Measurements from ENCODE around the gene TCF20. TPM values are rescaled to one million over a fixed set of nuclear protein-coding genes. Genes with fewer than 3 reads are reported as not detected.

Gene TCF20
- polyA plus RNA-seq, 1 donor: 8.9 TPM

DNA sequence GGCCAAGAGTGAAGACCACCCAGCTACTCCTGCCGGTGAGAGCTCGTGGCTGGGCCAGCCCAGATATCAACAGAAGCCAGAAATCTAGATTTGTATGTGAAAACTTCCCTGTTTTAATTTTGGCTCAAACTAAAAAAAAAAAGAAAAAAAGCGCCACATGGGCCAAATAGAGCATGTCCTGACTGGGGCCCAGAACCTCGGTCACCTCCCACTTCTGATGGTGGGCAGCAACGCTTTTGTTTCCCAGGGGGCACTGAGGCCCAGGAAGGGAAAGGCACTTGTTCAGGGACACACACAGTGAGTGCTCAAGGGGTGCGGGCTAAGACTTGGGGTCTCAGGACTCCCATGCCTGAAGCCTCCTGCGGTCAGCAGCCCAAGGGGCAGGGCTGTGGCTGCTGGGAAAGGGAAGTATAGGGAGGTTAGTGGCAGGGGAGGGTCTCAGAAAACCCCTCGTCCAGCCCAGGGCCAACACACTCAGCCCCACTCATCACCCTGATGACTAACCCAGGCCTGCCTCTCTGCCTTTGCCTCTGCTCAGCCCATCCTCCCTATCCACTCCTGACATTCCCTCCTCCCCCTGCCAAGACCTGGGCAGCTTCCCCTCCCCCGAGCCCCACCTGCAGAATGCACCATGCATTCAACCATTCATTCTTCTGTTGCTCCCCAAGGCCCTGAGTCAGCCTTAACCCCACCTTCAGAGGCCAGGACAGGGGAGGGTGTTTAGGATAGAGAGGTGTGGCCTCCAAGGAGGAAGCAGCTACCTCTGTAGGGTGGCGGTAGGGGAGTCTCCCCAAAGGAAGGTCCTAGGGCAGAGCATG is 30.0 kb upstream of the TCF20 start:
- no peak for DNase-seq (ENCODE audit: low read depth)

DNA sequence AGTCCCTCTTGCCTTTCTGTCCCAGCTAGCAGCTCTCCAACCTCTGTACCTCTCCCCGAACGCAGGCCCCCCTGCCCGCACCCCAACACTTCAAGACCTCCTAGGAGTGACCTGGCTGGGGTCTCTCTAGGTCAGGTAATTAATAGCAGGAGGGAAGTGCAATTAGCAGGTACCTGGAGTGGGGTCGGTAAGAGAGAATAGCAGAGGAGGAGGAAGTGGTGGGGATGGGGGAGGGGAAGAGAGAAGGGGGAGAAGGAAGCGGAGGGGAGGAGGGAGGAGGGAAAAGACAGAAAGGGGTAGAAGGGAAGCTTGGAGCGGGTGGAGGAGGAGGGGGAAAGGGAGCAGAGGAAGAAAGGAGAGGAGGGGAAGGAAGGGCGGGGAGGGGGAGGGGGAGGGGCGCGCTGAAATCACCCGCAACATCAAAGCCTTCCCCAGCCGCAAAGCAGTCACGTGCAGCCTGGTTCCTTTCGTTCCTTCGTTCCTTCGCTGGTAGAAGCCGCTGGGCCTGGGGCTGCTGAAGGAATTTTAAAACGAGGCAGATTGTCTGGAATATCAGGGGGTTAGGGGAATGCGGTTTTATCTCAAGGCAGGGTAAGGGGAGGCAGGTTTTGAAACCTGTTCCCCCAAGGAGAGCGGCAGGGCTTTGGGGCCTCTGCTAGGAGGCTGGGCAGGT is 29.3 kb upstream of the TCF20 start:
- no peak for DNase-seq (ENCODE audit: low read depth)

DNA sequence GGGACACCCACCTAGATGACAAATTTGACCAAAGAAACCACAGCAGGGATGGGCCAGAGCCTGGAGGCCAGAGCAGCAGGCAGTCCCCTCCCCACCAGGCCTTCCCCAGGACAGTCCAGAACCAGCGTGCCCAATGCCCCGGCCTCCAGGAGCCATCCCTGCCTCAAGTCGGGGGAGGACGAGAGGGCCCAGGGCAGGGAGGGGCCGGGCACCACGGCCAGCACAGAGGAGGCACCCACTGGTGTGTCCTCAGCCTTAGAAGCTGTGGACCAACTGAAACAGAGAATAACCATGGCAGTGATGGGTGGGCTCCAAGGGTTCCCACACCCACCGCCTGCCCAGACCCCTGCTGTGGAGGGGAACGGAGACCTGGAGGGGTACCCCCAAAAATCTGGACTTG is 28.3 kb upstream of the TCF20 start:
- no peak for DNase-seq (ENCODE audit: low read depth)

DNA sequence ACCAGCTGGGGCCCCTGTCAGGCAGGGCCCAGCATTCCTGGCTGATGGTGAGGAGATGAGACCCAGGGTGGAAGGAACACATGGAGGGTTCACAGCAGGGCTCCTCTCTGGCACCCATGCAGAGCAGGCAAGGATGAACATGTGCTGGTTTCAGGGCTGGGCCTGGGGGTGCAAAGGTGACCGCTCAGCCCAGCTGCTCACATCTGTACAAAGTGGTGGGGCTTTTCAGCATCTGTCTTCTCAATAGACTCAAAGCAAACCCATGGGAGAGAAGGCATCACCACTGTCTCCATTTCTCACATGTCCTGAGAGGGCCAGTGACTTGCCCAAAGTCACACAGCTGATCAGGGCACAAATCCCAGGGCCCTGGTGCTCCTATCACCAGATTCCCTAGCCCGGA is 27.3 kb upstream of the TCF20 start:
- no peak for DNase-seq (ENCODE audit: low read depth)

DNA sequence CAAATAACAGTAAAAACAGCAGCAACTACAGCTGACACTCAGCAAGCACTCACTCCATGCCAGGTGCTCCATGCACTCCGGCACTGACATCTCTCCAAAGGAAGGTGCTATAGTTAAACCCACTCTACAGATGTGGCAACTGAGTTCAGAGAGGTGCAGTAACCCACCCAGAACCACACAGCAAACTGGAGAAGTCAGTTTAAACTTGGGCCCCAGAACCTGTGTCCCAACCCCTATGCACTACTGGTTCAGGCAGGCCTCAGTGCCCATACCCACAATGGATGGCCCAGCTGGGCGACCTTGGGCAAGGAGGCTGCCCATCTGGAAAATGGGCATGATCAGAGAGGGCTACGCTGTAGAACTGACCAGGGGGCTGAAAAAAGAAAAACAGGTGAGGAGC is 26.4 kb upstream of the TCF20 start:
- no peak for DNase-seq (ENCODE audit: low read depth)

DNA sequence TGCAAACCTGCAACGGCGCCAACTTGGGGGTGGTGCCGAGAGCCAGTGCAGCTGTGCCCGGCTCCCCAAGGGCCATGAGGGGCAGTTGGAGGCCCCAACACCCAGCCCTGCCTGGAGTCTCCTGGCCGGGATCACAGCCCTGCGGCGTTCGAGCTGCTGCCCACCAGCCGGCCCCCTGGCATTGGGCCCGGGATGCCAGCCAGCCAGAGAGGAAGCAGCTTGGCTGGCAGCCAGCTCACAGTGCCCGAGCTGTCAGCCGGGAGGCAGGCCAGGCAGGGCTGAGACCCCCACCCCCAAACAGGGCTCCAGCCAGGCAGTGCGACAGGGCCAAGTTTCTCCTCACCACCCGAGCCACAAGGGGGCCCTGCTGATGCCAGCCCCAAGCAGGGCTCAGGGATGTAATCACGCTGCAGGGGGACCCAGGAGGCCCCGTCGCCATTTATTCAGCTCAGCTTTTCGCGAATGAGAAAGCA is 26.0 kb upstream of the TCF20 start:
- no peak for DNase-seq (ENCODE audit: low read depth)

DNA sequence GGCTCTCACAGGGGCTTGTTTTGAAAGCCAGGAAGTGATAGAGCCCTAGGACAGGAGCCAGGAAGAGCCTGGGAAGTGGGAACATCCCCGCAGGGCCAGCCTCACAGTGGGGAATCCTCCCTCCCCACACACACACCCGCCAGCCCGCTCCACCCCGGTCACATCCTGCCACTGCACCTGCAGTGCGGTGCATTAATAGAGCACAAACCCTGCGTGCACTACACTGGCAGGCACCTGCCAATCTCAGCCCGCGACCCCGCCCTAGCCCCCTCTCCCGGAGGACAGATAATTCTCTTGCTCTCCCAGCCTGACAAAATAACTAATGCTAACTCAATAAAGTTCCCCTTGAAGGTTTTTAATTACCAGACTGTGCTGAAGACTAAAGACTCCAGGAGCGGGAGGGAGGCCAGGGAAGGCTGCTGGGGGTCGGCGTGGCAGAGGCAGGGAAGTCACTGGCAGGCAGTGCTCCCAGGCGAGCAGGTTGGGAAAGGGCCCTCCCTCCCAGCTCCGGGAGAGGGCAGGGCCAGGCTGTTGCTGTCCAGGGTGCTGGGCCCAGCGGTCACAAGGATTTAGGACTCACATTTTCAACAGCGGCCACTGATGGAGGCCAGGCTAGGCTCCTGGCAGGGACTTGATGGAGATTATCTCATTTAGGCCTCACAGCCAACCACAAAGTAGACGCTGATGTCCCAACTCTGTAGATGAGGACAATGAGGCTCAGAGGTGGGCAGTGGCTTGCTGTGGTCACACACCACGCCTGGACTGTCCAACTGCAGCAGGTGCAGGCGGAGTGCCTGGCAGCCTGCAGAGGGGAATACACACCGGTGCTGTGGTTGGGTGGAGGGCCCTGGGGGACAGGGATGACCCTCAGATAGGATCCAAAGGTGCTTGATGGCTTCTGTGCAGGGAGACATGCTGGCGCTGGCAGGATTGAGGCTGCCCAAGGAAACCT is 23.9 kb upstream of the TCF20 start:
- DNase-seq (ENCODE audit: low read depth): no peak

DNA sequence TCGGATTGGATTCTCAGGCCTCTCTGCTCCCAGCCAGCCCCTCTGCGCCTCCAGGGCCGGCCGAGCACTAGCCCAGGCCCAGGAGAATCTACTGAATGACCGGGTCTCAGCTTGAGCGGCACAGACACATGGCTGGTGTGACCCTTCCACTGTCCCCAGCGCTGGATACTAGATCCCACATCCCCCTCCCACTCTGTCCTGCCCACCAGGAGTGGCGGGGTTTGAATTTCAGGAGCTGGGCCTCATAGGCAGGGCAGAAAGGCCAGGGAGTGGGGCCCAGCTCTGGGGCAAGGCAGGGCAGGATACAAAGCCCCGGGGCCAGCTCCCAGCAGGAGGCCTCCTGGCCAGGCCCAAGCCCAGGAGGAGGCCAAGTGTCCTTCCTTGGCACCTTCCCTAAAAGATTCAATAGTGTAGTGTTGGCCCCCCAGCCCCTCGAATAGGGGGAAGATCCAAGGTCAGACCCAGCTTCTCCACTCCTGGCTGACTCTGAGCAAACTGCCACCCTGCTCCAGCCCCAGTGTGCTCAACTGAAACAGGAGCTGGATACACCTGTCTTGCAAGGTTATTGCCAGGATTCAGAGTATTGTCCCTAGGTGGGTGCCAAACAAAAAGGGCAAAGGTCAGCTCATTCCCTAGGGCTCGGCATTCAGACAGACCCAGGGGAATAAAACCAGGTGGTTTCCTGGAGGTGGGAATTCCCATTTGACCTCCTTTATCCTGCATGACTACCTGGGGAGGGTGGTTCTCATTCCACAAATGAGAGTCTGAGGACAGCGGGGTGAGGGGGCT is 22.5 kb upstream of the TCF20 start:
- DNase-seq (ENCODE audit: low read depth): no peak

DNA sequence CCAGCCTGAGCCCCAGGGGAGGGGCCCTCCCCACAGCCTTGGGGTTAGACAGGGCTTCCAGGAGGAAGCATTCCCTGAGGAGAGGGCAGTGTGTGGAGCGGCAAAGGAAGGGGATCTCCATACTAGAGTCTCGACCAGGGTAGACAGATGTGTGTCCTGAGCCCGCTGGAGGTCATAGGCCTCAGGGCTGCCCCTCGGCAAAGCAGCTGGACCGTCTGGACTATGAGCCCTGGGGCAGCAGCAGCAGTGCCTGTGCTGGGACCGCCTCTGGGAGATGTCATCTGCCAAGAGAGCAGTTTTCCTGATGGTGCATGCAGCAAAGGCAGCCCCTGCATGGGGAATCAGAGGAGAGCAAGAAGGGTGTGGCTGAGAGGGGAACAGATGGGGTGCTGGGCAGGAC is 20.8 kb upstream of the TCF20 start:
- DNase-seq (ENCODE audit: low read depth): no peak

DNA sequence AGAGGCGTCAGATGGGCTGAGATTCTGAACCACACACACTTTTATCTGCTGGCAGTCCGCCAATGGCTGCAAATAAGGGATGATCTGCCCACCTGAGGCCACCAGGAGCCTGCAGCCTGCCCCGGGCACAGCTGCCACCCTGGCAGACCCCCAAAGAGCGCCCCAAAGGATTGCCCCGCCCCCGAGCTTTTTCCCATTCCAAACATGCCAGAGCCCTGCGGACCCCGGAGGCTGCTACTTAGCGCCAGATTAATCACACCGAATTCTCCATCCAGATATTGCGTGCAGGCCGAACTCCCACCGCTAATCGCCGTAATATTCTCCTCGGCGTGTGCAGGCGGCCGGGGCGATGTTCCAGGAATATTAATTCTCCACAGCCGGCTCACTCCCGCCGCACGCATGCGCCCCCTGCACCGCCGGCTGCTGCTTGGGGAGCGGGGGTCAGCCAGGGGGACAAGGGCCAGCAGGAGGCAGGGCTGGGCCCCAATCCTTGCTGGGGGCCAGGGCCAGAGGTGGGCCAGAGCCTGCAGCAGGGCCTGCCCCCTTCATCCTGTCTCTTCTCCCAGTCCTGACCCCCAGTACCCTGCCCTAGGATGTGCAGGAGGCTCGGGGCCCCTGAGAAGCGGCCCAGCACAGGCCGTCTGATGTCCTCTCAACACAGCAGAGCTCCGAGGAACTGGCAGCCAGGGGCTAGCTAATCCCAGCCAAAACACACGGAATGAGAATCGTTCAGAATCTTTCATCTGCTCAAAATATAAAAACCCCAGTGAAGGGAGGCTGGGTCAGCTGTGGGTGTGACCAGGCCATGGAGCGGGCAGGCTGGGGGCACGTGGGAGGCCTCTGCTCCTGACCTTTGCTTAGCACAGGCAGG is 19.5 kb upstream of the TCF20 start:
- no peak for DNase-seq (ENCODE audit: low read depth)

DNA sequence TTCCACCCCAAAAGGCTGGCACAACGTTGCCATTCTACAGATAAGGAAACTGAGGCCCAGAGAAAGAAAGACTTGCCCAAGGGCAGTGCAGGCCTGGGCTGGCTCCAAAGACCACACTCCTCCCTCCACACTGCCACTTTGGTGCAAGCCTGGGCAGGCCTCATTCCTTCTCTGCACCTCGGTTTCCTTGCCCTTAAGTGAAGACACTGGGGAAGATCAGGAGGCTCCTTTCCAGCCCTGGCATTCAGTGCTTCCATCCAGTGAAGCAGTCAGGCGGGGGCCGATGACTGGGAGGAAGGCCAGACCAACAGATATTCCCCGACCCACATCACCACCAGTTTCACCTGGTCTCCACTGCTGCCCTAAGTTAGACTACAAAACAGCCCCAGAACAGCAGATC is 18.3 kb upstream of the TCF20 start:
- DNase-seq (ENCODE audit: low read depth): no peak

DNA sequence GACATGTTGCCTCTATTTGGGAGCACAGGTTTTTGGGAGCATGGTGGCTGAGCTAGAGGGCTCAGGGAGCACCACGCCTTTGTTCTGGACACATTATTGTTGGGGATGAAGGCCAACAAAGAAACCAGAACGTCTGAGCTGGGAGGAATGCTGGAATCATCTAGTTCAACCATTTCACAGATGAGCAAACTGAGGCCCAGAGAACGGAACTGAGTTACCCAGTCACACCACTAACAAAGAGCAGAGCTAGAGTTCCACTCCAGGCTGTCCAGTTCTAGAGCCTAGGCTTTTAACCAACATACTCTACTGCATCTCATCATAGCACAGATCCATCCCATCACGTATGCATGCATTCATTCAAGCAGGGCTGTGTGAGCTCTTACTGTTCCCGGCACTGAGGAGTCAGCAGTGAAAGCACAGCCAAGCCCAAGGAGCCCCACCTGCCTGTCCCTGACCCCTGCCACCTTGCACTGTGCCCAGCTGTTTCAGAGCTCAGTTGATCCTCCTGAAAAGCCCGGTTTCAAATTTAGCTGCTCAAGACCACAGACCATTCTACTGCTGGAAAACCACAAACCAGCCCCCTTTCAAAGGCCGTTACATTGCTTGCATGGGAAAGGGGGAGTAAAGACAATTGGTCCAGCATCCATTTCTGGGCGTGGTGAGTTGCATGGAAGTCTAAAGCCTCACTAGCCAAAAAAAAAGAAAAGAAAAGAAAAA is 16.9 kb upstream of the TCF20 start:
- DNase-seq (ENCODE audit: low read depth): no peak

DNA sequence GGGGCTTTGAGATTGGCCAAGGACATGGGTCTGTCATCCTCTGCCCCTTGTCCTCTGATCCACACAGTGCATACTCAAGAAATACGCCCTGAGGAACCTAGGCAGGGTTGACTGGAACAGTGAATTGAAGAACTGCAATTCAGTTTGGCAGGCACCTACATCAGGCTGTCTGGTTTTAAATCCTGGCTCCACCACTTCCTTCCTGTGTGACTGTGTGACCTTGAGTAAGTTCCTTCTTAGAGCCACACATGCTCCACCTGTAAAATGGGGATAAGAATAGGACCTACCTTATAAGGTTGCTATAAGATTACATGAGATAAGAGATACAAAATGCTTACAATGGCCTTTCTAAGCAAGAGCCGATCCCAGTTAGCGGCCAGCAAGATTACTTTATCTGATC is 15.8 kb upstream of the TCF20 start:
- DNase-seq (ENCODE audit: low read depth): no peak

DNA sequence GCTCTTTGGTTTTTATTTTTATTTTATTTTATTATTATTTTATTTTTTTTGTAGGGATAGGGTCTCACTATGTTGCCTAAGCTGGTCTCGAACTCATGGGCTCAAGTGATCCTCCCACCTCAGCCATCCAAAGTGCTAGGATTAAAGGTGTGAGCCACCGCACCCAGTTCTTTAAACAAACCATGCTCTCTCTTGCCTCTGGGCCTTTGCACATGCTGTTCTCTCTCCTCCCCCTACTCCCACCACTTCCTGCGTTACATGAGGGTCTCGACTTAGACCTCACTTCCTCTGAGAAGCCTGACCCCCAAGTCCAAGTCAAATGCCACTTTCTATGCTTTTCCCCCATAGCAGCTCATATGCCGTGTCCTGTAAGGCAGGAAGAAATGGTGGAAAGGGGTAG is 15.2 kb upstream of the TCF20 start:
- no peak for DNase-seq (ENCODE audit: low read depth)

DNA sequence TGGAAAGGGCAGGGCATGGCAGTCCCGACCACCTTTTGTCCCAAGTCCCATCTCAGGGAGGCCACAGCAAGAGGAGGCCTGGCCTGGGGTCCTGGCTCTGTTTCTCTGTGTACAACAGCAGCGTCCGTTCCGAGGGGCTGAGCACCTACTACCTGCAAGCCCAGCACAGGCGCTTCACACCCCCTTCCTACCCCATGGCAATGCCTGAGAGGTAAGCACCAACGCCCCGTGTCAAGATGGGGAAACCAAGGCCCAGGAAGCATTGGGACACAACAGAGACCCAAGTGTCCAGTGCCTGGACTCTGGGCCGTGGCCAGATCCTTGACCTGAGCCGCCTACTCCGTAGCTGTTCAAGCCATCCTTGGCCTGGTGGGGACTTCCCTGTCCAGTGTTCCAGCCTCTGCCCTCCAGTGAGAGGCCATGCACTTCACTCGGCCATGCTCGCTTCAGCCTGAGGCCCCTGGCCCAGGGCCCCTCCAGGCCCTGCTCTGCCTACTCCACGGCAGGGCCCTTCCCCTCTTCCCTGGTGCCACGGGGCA is 14.3 kb upstream of the TCF20 start:
- no peak for DNase-seq (ENCODE audit: low read depth)

DNA sequence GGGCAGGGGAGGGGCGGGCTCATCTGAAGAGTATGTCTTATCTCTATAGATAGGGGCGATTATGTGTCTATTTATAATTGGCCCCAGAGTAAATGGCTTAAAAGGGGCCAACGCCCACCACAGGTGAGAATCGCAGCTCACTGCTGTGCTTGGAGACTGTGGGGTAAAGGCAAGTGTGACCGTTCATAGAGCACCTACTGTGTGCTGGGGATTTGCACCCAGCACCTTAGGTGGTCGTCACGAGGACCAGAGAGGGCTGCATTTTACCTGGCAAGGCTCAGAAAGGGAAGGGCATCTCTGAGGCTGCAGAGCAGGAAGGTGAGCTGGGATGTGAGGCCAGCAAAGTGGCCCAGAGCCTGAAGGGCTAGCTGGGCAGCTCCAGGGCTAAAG is 13.7 kb upstream of the TCF20 start:
- DNase-seq (ENCODE audit: low read depth): no peak

DNA sequence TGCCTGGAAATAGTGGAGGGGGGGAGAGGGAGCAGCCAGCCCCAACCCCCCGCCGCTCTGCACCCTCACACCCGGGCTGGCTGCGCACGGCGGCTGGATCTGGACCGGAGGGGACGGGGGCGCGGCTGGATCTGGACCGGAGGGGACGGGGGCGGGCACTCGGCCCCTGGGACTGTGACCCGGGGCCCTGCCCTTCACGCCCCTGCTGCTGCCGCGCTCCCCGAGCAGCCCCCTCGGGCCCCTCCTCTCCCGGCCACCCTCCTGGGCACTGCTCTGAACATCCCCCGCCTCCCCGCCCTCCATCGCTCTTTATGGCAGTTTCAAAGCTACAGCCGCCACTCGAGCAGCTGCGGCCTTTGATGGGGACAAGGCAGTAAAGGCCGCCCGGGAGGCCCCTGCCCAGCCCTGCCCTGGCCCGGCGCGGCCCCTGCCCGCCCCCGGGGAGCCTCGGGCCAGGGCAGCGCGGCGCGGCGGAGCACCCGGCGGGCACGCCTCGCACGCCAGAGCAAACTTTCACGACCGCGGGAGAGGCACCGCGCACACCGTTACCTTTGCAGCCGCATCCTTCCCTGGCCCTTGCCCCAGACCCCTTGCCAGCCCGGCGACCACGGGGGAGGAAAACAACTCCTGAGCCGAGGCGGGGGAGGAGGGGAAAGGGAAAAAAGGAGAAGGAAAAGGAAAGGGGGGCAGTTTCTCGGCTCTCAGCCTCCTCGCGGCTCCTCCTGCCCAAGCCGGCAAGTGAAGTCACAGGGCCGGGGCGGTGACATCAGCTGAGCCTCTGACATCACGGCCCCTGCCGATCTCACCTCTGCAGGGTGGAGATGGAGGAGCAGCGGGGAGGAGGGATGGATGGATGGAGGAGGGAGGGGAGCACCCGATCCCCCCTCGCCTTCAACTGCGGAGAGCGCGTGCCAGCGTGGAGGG is 13.1 kb upstream of the TCF20 start:
- no peak for DNase-seq (ENCODE audit: low read depth)

DNA sequence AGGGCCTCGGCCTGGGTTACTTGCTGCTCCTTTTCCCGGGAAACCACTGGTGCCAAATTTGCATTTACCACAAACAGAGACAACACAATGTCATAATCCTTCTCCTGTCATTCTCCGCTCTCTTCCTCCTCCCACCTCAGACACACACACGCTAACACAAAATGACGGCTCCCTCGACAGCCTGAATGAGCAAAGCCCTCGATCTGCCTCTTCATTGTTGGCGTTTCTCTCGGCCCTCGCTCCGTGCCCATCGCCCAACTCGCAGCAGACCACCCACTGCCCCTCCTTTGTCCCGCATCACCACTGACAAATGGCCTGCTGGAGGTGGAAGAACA is 12.5 kb upstream of the TCF20 start:
- DNase-seq (ENCODE audit: low read depth): no peak
